ENCODE data around the gene CNEP1R1.

DNA sequence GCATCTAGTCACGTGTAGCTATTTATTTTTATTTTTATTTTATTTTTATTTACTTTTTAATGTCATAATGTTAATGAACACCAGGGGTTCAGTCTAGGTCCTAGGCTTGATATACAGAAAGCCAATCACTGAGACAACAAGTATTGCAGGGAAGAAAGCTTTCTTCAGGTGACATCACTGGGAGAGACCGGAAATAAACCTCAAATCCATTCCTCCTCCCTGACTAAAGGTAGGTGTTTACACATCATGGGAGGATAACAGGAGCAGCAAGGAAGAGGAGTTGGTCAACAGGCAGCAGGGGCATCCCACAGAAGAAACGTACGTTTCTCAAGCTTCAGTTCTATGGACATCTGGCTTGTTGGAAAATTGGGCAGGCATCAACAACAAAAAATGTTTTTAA, 31.2 kb downstream of the CNEP1R1 start:
- TF ChIP-seq, protein P1, sequence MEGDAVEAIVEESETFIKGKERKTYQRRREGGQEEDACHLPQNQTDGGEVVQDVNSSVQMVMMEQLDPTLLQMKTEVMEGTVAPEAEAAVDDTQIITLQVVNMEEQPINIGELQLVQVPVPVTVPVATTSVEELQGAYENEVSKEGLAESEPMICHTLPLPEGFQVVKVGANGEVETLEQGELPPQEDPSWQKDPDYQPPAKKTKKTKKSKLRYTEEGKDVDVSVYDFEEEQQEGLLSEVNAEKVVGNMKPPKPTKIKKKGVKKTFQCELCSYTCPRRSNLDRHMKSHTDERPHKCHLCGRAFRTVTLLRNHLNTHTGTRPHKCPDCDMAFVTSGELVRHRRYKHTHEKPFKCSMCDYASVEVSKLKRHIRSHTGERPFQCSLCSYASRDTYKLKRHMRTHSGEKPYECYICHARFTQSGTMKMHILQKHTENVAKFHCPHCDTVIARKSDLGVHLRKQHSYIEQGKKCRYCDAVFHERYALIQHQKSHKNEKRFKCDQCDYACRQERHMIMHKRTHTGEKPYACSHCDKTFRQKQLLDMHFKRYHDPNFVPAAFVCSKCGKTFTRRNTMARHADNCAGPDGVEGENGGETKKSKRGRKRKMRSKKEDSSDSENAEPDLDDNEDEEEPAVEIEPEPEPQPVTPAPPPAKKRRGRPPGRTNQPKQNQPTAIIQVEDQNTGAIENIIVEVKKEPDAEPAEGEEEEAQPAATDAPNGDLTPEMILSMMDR (conservative IDR thresholded peaks at IDR 0.05; ENCODE audit: low read depth, low read length), result no peak
- TF ChIP-seq NFE2L2 (IDR thresholded peaks at IDR 0.05; ENCODE audit: low read depth, low read length), result no peak
- TF ChIP-seq SMC3 (IDR thresholded peaks at IDR 0.05; ENCODE audit: low read depth, low read length), result no peak
- no peak for TF ChIP-seq FOS (IDR thresholded peaks at IDR 0.05; ENCODE audit: low read depth, low read length)
- TF ChIP-seq MAFK (IDR thresholded peaks at IDR 0.05; ENCODE audit: low read depth, low read length), result no peak
